Hematopoietic multipotent progenitor cell (in vitro differentiated cells): ENCODE data around the gene ATG7. TPM values are rescaled to one million over a fixed set of nuclear protein-coding genes. Genes with fewer than 3 reads are reported as not detected.
"Not testable (repeated sequence)": the region's sequence is repeated elsewhere in the genome, so short reads cannot be mapped to it uniquely, and the experiment has no call there.

ENCODE experiments used
- DNase-seq, 3 donors: peaks; one replicate each; pipeline ENCODE4 v3.0.0-alpha.2; 2011 to 2015; ENCODE audit warnings: low read depth in 2 of 3, low spot score in 2 of 3
- total RNA-seq: library from RNA; depleted of rRNA; stranded (reverse); fragments of >200 nt; gene quantifications from one replicate; pipeline ENCODE4 v1.2.3, GENCODE V29; 2012

Gene ATG7
- total RNA-seq, 1 donor, result 33.9 TPM

DNA sequence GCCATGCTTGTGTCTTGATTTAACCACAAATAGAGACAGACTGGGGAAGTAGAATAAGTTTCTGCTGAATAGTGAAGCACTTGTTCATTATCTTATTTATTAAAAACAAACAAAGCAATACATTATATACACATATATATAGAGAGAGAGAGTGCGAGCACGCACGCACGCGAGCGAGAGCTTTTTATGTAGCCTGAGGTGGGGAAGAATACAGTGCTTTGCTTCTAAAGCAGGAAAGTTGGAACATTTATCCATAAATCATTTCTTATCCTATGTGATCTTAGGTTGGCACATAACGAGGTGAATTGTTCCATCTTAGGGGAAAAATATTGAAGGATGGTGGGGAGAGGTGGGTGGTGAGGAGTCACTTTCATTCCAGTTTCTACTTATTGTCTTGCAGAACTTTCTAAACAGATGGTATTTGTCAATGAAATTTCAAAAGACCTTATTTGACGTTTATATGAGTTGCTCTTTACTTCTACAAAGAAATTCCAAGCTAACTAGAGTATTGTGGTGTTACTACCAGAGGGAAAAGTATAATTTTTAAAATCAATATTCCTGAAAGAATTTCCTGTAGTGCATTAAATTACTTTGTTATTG, 110.0 kb downstream of the ATG7 start:
- DNase-seq, result no peak

DNA sequence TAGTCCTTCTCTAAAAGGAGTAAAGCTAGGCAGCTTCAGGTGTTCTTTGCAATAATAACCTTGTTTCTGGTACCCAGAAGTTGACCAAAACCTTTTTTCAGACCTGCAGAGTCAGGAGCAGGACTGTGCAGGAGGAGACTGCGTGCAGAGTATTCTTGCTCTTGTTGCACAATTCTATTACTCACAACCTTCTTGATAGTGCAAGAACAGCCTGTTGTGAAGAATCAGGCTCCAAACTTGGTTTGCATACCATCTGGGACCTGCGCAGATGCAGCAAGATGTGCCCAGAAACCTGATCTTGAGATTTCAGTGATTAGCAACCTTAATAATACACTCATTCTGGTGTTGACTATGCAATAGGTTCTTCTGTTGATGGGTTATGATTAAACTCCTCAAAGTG, 111.9 kb downstream of the ATG7 start:
- DNase-seq, result no peak

DNA sequence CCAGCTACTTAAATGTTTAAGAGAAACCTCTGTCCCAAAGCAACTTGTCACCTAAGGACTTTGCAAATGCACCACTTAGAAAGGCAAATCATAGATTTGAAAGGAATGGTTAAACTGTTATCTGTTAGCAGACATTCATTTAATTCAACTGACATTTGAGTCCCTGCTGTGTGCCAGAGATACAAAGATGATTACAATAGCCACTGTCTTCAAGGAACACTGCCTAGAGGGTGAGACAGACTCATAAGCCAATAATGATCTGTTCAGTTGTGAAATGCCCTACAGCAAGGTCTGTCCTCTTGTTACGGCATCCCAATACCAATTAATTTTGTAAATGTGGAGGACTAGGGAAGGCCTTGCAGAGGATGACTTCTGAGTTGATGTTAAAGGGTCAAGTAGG, 113.1 kb downstream of the ATG7 start:
- no peak for DNase-seq

DNA sequence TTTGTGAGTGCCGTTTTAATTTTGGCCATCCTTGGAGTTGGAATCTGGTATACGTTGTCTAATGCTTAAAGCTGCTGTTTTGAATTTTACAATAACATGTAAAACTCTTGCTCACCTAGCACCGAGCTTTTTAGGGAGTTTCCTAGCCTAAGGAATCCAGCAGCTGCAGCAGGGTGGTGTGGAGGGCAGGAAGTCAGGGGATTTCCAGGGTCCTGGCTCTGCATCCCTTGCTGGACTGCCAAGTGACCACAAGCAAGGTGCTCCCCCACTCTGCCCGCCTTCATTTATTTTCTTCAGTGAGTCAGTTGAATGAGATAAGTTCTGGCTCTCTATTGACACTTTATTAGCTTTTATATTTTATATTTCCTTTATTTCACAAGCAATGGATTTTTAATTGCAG, 113.7 kb downstream of the ATG7 start:
- DNase-seq, result no peak

DNA sequence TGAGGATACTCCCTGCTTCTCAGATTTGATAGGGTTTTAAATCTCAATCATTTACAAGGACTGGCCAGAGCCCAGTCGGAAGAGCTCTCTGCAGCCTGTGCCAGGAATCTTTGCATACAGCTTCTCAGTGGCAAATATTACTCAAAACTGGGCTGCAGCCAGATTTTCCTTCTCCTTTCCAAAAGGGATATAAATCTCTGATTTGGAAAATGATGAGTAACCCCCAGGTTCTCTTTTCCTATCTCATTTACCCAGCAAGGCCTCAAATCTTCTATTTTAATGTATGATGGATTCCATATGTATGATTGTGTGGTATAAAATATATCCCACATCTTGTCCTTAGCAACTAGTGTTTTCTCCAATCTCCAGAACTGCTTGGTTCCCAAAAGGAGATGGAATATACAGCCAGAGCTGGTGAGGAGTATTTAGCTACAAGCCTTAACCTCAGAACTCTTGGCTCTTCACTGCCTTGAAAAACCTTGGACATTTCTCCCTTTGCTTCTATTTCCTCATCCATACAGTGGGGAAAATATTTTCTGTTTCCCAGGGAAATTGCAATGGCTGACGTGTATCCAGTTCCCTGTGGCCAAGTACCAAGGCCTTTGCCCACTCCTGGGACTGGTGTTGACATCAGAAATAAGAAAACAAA, 114.4 kb downstream of the ATG7 start:
- no peak for DNase-seq

DNA sequence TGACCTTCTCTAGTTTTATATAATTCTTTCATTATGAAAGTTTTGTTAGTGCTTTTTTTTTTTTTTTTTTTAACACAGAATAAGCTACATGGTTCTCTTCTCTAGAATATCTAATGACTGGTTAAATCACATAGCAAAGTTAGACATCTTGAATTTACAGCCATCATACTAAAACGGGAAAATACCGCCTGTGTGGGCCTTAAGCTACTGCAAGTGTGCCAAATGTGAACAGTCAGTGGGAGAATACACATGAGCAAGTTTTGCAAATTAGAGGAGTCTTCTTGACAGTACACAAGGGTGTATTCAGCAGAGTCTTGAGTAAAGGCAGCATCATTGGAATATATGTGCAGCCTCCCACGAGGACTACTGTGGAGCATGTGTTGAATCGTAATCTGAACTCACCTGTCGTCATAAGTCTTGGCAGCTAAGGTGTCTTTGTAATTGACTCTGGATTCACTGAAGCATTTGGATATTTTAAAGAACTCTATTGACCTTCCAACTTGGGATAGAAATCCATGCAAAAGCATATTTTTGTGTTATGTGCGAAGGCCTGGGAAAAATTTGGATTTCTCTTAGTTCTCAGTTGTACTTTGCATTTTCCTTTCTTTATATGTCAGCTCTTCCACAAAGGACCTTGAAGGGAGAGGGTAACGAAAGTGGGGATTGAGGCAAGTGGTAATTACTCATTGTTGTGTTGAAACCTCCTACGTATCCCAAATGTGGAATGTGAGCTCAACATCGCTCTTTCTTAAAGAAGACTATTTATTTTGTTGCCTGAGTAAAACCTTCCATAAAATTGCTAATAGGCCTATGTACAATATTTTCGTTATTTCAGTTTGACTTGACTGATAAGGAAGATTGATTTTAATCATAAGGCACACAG, 117.4 kb downstream of the ATG7 start:
- DNase-seq, result no peak

DNA sequence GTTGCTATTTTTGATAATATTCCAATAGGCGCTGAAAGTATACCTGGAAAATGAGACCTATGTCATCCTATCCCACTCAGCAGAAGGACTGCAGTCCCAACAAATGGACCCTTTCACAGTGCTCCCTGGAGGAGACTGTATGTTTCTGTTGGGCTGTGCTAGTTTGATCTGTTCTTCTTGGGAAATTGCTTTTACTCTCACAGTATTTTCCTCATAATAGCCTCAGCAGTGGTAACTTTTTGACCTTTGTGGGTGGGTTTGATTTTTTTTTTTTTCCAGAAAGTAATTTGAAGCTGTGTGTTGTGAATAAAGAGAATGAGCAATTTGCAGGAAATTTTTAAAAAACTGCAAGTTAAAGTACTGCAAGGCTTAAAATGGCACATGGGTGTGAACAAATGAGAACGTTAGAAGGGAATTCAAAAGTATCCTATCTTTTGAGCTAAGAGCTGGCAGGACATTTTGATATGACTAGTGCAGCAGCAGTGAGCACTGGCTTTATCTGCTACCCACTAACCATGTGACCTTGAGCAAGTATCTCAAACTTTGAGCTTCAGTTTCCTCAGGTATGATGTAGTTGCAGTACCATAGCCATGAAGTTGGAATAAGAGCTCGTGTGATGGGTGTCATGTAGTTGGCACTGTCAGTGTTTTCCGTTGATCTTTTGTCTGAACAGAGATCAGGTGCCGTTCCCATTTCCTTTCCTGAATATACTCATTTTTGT, 118.4 kb downstream of the ATG7 start:
- DNase-seq, result no peak

DNA sequence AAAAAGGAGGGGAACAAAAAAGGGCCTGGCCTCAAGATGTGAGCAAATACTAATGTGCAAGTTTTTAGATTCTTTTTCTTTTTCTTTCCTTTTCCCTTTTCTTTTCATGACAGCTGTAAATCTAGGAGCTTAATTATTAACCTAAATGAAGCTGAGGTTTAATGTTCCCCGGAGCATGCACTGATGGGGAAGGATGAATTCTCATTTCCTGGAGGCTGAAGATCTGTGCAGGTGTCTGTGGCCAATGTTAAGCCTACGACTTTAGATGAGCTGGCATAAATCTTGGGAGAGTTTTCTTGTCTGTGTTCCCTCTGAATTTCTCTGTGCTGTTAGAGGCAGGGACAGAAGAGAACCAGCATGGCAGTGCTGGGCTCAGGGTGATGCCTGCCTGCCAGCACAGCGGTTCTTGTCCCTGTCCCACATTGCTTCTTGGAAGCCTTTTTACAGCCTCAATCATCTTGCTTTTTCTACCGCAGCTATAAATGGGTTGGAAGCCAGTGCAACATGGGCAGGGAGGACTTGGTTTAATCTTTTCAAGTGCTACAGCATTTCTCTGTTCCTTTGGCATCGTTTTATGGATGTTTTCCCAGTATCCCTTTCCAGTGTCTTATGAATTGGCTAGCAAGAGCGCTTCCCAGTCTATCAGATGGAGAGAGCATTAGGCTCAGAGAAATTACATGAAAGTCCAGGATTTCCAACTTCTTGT, 119.1 kb downstream of the ATG7 start:
- DNase-seq, result no peak

DNA sequence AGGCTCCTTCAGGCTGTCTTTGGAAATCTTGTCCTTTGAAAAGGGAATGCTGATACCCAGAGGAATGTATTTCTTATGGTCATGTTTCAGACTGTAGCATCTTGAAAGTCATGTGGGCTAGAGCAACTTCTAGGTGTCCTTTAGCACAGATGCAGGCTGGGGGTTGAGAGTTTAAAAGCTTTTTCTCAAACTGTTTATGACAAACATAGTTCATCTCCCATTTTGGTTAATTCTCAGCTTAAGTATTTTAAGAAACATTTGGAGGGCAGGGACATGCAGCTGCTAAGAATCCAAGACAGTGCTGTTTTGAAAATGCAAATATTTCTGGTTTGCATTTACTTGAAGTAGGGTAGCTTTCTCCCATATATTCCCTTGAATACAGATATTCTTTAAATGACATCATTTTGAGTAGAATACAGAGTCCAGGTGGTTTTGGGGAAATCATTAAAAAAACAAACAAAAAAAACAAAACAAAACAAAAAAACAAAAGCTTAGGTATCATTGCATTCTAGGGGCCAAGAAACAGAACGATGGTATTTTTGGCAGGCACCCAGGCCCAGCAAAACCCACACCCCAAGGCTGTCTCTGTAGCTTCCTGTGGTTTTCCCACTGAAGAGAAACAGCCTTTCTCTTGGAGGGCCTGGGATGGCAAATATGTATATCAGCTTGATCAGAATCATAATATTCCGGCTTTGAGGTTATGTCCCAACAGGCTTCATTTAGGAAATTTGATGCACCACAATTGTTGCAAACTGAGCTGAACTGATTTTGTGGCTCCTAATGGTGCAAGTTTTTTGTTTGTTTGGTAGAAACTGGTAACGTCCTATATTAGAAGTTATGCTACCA, 120.0 kb downstream of the ATG7 start:
- peak in 1 of 3 donors; percentile 9 for DNase-seq

DNA sequence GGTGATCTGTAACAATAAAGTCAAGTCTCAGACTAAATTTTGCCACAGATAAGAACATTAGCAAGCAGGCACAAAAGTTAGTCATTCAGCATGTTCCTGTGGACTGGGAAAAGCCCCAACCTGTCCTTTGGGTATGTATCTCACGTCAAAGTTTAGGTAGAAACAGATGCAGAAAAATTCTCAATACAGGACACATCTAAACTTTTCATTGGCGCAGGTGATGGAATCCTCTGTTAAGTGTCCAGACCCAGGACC, 120.6 kb downstream of the ATG7 start:
- DNase-seq, result no peak

DNA sequence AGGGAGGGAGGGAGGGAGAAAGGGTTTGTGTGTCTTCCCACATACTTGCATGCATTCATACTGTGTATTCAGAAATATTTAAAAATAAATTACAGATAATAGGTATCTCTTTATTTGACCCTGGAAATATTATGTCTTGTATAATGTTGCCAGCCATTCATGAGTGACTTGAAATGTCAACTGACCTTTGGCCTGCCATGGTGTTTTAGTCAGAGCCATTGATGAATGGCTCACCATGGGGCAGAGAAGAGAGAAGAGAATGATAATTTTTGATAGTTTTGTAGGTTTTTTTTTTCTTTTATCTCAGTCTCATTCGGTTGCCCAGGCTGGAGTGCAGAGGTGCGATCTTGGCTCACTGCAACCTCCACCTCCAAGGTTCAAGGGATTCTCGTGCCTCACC, 121.2 kb downstream of the ATG7 start:
- DNase-seq, result no peak

DNA sequence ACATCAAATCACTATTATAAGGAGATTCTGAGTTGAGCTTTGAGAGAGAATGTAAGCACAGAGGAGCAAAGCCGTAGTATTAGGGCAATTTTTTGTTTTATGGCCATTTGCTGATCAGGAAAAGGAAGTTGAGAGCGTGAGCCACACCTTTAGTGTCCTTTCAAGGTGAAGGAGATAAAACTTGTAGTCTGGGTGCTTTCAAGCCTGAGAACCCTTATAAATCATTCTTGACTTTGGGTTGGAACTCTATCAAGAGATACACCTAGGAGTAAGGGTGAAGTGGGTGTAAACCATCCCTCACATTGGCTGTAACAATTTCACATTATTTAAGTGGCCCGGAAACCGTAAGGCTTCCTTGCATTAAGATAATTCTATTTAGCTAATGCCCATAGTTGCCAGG, 122.2 kb downstream of the ATG7 start:
- no peak for DNase-seq

DNA sequence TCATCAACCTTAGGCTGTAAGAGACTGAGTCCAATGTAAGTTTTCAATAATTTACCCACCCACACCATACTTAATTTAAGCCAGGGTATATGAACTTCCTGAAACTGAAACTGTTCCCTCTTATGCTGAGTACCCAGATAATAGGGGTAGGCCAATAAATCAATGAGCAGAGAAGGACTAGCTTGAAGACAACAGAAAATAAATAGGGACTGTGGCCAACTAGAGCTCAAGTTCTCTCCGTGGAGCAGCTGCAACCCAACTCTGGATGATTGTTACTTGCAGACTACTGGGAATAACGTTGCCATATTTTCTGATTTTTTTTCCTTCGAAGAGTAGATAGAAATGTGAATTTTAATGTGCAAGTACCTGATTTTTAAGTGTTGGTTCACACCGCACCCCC, 128.0 kb downstream of the ATG7 start:
- DNase-seq, result no peak

DNA sequence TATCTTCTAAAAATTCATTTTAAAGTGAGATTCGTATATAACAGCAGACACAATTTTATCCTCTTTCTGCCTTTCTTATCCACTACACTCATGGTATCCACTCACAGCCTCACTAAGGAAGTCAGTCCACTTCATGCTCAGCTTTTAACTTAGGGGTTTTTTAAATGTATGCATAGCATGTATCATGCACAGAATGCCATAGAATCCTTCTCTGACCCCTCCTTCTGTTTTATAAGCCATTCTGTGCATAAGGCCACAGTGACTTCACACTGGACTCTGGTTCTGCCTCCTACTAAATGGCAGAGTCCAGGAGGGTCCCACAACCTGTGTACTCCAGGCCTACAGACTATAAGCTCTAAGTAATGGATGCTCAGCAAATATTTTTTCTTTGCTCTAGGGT, 129.2 kb downstream of the ATG7 start:
- DNase-seq, result no peak

DNA sequence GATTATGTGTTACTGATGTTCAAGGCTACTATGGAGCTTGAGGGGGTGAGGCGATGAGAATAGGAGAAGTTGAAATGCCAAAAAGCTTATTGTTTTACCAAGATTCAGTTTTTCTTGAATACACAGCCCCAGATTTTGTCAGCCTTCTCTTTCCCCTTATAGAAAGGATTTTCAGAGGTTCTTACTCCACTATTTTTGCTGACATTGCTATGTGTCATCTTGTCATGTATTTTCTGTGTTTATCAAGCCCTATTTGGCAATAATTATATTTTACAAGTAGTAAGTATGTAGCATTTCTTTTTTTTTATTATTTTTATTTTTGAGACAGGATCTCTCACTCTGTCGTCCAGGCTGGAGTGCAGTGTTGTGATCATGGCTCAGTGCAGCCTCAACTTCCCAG, 133.1 kb downstream of the ATG7 start:
- no peak for DNase-seq

DNA sequence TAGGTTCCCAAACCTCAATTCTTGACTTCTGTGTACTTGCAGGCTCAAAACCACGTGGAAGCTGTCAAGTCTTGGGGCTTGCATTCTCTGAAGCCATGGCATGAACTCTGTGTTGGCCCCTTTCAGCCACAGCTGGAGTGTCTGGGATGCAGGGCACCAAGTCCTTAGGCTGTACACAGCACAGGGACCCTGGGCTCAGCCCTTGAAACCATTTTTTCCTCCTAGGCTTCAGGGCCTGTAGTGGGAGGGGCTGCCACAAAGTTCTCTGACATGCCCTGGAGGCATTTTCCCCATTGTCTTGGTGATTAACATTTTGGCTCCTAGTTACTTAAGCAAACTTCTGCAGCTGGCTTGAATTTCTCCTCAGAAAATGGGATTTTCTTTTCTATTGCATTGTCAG, 135.4 kb downstream of the ATG7 start:
- no peak for DNase-seq

DNA sequence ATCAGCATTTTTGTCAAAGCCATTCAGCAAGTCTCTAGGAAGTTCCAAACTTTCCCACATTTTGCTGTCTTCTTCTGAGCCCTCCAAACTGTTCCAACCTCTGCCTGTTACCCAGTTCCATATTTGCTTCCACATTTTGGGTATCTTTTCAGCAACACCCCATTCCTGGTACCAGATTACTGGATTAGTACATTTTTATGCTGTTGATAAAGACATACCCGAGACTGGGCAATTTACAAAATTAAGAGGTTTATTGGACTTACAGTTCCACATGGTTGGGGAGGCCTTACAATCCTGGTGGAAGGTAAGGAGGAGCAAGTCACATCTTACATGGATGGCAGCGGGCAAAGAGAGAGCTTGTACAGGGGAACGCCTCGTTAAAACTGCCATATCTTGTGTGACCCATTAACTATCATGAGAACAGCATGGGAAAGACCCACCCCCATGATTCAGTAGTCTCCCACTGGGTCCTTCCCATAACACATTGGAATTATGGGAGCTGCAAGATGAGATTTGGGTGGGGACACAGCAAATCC, 136.2 kb downstream of the ATG7 start:
- not testable (repeated sequence) for DNase-seq

DNA sequence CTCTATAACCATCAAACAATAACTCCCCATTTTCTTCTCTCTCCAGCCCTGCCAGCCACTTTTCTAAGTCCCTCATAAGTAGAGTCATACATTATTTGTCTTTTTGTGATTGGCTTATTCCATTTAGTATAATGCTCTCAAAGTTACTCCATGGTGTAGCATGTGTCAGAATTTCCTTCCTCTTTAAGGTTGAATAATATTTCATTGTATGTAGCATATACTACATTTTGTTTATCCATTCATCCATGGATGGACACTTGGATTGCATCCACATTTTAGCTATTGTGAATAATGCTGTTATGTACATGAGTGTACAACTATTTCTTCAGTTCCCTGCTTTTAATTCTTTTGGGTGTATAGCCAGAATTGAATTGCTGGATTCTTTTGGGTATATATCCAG, 138.4 kb downstream of the ATG7 start:
- no peak for DNase-seq

DNA sequence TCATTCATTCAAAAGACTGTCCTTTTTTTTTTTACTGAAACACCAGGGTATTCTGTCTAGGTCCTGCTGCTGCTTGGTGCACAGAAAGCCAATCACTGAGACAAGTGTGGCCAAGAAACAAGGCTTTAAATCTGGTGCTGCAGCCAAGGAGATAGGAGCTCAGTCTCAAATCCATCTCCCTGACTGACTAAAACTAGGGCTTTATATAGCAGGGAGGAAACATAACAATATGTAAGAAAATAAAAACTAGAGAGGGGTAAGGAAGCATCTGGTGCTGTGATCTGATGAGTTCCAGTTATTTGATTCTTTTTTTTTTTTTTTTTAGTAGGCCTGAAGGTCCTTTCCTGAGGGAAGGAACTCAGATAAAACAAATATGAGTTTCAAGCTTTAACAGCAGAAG, 139.8 kb downstream of the ATG7 start:
- DNase-seq, result no peak

DNA sequence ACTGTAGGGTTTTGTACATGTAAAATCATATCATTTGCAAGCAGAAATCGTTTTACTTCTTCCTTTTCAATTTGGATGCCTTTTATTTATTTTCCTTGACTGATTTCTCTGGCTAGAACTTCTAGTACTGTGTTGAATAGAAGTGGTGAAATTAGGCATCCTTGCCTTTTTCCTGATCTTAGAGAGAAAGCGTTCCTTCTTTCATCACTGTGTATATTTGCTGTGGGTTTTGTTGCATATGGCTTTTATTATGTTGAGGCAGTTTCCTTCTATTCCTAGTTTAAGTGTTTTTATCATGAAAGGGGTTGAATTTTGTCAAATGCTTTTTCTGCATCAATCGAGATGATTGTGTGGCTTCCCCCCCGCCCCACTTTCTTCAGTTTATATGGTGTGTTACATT, 140.9 kb downstream of the ATG7 start:
- no peak for DNase-seq
